ENCODE results near the gene LIMK2.
"Not testable (repeated sequence)": the region's sequence is repeated elsewhere in the genome, so short reads cannot be mapped to it uniquely, and the experiment has no call there.

The LIMK2 gene

GRCh38 chr22:31211862-31212730, at the start of gene LIMK2:
TSS of gene LIMK2 (plus strand) at chr22:31212298. CDS start at chr22:31212409, 111 bp downstream.
- DNase-seq: peak; percentile 91

- DNase-seq: no peak
These were observed 41.1 kb upstream of the LIMK2 start for GRCh38 chr22:31170971-31171370.

DNA sequence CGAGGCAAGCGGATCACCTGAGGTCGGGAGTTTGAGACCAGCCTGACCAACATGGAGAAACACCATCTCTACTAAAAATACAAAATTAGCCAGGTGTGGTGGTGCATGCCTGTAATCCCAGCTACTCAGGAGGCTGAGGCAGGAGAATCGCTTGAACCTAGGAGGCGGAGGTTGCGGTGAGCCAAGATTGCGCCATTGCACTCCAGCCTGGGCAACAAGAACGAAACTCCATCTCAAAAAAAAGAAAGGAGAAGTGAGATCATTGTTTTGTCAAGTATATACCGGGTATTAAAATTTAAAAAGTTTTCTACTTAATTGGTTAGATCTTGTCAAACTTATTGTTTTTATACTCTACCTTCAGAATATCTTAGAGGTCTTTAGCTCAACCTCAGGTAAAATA, 40.4 kb upstream of the LIMK2 start:
- DNase-seq: not testable (repeated sequence)

GRCh38 chr22:31173386-31174145, 38.5 kb upstream of the LIMK2 start:
- no peak for DNase-seq

GRCh38 chr22:31176923-31177322, 35.2 kb upstream of the LIMK2 start:
- no peak for DNase-seq

- no peak for DNase-seq
These were observed 34.5 kb upstream of the LIMK2 start for GRCh38 chr22:31177420-31178162.

- no peak for DNase-seq
These were observed 33.2 kb upstream of the LIMK2 start for GRCh38 chr22:31178859-31179258.

DNA sequence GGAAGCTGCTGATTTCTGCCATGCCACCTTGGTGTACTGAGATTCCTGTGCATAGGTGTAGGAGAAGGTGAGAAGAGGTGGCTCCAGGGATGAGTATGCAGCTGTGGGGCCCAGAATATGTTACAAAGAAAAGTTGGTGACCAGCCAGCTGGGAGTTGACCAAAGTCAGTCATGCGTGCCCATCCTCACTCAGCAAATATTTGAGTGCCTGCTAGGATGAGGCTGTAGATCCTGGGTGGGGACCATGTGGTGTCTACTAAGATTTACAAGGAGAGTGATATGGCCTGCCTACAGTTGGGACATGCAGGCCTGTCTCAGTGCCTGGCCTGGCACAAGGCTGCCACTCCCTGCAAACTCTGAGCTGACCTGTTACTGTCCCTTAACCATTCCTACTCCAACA, 32.8 kb upstream of the LIMK2 start:
- DNase-seq: no peak

- no peak for DNase-seq
These were observed 28.1 kb upstream of the LIMK2 start for GRCh38 chr22:31184015-31184414.

DNA sequence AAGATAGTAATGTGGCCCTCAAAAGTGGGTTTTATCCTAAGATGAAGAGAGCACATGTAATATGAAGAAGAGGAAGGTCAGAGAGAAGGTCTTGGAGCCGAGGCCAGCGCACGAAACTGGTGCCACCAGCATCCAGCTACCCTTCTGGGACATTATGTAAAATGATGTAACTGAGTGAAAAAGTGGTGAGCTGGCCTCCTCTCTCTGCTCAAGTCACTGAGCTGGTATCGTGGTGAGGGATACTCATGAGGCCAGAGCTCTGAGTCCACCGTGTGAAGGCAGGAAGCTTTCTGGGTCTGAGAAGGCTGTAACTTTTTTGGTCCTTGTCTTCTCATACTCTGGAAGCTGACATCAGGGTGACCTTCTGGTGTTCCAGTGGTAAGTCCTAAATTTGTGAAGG, 27.0 kb upstream of the LIMK2 start:
- no peak for DNase-seq

GRCh38 chr22:31187627-31188026, 24.5 kb upstream of the LIMK2 start:
- no peak for DNase-seq

GRCh38 chr22:31192513-31192912, 19.6 kb upstream of the LIMK2 start:
- no peak for DNase-seq

- no peak for DNase-seq
These were observed 19.0 kb upstream of the LIMK2 start for GRCh38 chr22:31193092-31193491.

GRCh38 chr22:31194681-31195080, 17.4 kb upstream of the LIMK2 start:
- not testable (repeated sequence) for DNase-seq

GRCh38 chr22:31199187-31199586, 12.9 kb upstream of the LIMK2 start:
- DNase-seq: no peak

DNA sequence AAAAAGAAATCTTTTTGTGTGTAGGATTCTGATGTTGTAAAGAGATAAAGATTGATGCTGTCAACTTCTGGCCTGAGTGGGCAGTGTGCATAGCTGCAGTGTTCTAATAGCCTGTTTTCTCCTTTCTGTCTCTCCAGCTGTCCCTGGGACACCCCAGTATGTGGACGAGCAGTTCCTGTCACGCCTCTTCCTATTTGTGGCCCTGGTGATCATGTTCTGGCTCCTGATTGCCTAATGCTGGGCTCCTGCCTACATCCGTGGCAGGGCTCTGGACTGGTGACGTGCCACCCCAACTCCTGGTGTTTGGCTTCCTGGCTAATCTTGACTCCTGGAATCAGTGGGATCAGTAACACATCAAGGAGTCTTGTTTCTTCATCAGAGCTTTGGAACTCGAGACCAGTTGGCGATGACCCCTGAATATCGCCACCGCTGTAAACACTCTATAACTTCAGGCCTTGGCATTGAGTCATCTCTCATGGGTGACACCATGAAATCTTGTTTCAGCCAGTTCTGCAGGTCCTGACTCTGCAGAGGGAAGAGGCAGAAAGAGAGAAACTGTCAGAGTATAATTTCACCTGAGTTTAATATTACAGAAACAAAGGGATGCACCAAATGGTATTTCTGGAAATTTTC, 7.6 kb upstream of the LIMK2 start:
- not testable (repeated sequence) for DNase-seq

DNA sequence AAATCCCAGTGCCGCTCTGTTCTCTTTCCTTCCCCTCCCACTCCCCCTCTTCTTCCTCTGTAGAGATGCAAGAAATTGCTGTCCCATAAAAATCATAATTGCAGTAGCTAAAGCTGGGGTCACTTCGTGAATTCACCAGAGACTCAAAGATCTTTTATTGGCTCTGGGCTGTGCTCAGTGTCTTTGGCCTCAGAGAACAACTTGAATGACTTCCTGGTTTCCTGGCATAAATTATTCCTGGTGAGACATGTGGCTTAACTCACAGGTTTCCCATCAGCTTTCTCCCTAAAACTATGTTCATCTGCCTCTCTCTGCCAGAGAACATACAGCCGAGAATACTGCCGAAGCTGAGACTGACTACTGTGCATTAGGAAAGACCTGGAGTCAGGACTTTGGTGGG, 7.0 kb upstream of the LIMK2 start:
- not testable (repeated sequence) for DNase-seq

DNA sequence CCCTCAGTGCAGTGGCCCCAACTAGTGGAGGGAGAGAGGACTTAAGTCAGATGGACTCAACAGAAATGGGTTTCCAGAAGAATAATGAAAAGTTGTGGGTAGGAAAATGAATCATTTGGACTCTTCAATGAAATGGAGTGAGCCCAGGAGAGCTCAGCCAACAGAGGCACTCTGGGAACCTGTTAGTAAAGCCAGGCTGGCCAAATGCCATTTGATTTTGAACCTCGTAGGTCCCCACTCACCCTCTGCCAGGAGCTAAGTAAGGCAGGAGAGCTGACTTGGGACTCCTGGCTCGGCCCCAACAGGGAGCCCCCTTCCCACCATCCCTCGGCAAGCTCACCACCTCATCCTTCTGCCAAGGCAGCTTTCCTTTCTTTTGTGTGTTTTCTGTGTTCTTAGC, 5.6 kb upstream of the LIMK2 start:
- not testable (repeated sequence) for DNase-seq

- DNase-seq: no peak
These were observed 5.0 kb upstream of the LIMK2 start for GRCh38 chr22:31206896-31207687.

DNA sequence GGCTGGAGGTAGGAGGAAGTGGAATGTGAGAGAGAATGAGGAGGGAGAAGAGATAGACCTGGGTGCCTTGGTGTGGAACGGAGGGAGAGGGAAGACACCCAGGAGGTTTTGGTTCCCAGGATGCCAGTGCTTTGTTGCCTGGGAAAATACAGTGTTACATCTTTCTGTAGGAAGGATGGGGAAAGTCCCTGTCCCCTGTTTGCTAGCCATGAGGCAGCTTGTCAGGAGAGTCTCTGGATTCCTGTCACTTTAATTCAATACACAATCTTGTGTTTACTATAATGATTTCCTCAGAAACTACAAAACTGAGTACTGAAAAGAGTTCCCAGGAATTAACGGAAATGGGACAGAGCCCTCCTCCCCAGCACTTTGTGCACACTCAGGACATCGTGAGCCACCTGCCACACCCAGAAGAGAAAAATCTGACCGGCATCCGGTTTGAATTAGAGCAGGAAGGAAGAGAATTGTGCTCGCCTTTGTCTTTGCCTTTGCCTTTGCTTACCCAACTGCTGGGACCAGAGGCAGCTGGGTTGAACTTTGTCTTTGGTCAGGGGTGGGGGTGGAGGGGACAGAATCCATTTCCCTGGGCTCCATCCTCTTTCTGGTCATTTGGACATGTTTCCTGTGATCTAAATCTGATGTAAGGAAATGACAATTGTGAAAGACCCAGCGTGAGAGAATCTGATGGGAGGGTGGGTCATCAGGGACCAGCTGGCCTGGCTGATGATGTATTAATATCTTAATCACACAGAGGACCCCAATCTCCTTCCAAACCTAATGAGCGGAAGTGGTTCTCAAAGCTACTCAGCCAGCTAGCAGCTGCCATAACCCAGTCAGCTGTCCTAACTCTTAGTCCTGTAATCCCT, 1.3 kb upstream of the LIMK2 start:
- peak; percentile 39 for DNase-seq

GRCh38 chr22:31211482-31211861, 626 bp upstream of the LIMK2 start:
- no peak for DNase-seq

All from retina (tissue), 1 donor.